Natural killer cell (primary cell): Measurements from ENCODE around the gene MARCO. TPM values are rescaled to one million over a fixed set of nuclear protein-coding genes. Genes with fewer than 3 reads are reported as not detected.

Source experiments
- ATAC-seq, 3 donors: fragments of 150-1000 bp in 2 of 3; fragments of 200-7000 bp in 1 of 3; cut with Tn5 transposase; 1 replicate in 1 of 3; 2 replicates in 2 of 3; pipeline ENCODE4 v1.10.0; 2021; ENCODE audit warnings: mild to moderate bottlenecking in 2 of 3, moderate library complexity in 2 of 3
- DNase-seq, 2 donors: peaks; one replicate each; pipeline versions ENCODE4 v3.0.0 to v3.0.0-alpha.2; 2013 to 2021; ENCODE audit warnings: mixed read lengths in 1 of 2
- H3K27ac ChIP-seq: one replicate; pipeline ENCODE4 v1.5.1; 2013; ENCODE audit warnings: mild to moderate bottlenecking, low read length
- H3K27me3 ChIP-seq: one replicate; pipeline ENCODE4 v1.6.1; 2013; ENCODE audit warnings: low read length; ENCODE audit not compliant: control insufficient read depth, insufficient read depth
- H3K36me3 ChIP-seq: one replicate; pipeline ENCODE4 v1.6.1; 2013; ENCODE audit warnings: low read length; ENCODE audit not compliant: control insufficient read depth, insufficient read depth
- H3K4me1 ChIP-seq: one replicate; pipeline ENCODE4 v1.6.1; 2013; ENCODE audit warnings: low read length; ENCODE audit not compliant: control insufficient read depth, insufficient read depth
- H3K4me3 ChIP-seq: one replicate; pipeline ENCODE4 v1.5.1; 2013; ENCODE audit warnings: low read length
- H3K9me3 ChIP-seq: one replicate; pipeline ENCODE4 v1.6.1; 2013; ENCODE audit warnings: low read length; ENCODE audit not compliant: control insufficient read depth, insufficient read depth
- H3K27ac Mint-ChIP-seq, 2 donors: one replicate each; pipeline ENCODE4 v1.8.0; 2022; ENCODE audit warnings: mild to moderate bottlenecking in 2 of 2, mixed read lengths in 2 of 2, moderate library complexity in 1 of 2
- H3K27me3 Mint-ChIP-seq, 2 donors: one replicate each; pipeline ENCODE4 v1.8.0; 2022; ENCODE audit warnings: low read depth in 2 of 2, mixed read lengths in 2 of 2
- H3K36me3 Mint-ChIP-seq: one replicate; pipeline ENCODE4 v1.8.0; 2022; ENCODE audit warnings: mixed read lengths
- H3K4me1 Mint-ChIP-seq, 2 donors: one replicate each; pipeline ENCODE4 v1.8.0; 2022; ENCODE audit warnings: mixed read lengths in 2 of 2
- H3K4me3 Mint-ChIP-seq: one replicate; pipeline ENCODE4 v1.8.0; 2022; ENCODE audit warnings: mild to moderate bottlenecking, moderate library complexity, mixed read lengths
- H3K9me3 Mint-ChIP-seq, 2 donors: one replicate each; pipeline ENCODE4 v1.8.0; 2022; ENCODE audit warnings: mixed read lengths in 2 of 2
- WGBS: methylation state at CpG from one replicate; pipeline ENCODE4 v1.1.7; 2013; ENCODE audit warnings: missing lambda C conversion rate; ENCODE audit not compliant: insufficient coverage; 5-methylcytosine and 5-hydroxymethylcytosine counted together
- intact Hi-C: fragments of 100-400 bp; cut with micrococcal nuclease; formaldehyde crosslinking; loops from one replicate; pipeline ENCODE4 v1.14.2; 2022
- total RNA-seq, 4 donors: library from RNA; stranded (reverse); fragments of 120-200 nt in 1 of 4; gene quantifications; one replicate each; pipeline versions ENCODE4 v1.2.3 to v1.2.4, GENCODE V29; 2013 to 2022
- TF ChIP-seq, protein P1 (sequence below): fragments of 200-600 bp; IDR thresholded peaks from one replicate; pipeline ENCODE4 v1.8.0; 2022; ENCODE audit warnings: antibody characterized with exemption

Gene MARCO
- total RNA-seq, 3 donors from 2014 or later (not counting 1 experiment from before 2014, with no cell fraction given): 0.38 to 0.75 TPM; not detected in 1

GRCh38 chr2:118970396-118971135, 28.6 kb downstream of the MARCO start:
- Histone ChIP-seq H3K4me1 (peaks cover 25% of the 10 kb centered on the region), H3K4me3 (no peak overlapping the region), H3K9me3 (no peaks in the 10 kb centered on the region), H3K36me3 (no peaks in the 10 kb centered on the region), H3K27me3 (no peaks in the 10 kb centered on the region), H3K27ac (peak overlapping the region; percentile 43)
- DNase-seq: no peak
- Mint-ChIP-seq H3K9me3 (no peaks in the 10 kb centered on the region), H3K36me3 (no peaks in the 10 kb centered on the region), H3K27ac (no peak overlapping the region), H3K4me3 (no peak overlapping the region), H3K4me1 (no peaks in the 10 kb centered on the region), H3K27me3 (peaks cover 13 to 27% of the 10 kb centered on the region in 2 donors)
- intact Hi-C loops: no loop called here
- peak in 2 of 3 donors; percentile 19 to 26 for ATAC-seq
- WGBS: 54% methylated on average over 10 of the region's 10 CpGs
- TF ChIP-seq, protein P1, sequence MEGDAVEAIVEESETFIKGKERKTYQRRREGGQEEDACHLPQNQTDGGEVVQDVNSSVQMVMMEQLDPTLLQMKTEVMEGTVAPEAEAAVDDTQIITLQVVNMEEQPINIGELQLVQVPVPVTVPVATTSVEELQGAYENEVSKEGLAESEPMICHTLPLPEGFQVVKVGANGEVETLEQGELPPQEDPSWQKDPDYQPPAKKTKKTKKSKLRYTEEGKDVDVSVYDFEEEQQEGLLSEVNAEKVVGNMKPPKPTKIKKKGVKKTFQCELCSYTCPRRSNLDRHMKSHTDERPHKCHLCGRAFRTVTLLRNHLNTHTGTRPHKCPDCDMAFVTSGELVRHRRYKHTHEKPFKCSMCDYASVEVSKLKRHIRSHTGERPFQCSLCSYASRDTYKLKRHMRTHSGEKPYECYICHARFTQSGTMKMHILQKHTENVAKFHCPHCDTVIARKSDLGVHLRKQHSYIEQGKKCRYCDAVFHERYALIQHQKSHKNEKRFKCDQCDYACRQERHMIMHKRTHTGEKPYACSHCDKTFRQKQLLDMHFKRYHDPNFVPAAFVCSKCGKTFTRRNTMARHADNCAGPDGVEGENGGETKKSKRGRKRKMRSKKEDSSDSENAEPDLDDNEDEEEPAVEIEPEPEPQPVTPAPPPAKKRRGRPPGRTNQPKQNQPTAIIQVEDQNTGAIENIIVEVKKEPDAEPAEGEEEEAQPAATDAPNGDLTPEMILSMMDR: no peak

DNA sequence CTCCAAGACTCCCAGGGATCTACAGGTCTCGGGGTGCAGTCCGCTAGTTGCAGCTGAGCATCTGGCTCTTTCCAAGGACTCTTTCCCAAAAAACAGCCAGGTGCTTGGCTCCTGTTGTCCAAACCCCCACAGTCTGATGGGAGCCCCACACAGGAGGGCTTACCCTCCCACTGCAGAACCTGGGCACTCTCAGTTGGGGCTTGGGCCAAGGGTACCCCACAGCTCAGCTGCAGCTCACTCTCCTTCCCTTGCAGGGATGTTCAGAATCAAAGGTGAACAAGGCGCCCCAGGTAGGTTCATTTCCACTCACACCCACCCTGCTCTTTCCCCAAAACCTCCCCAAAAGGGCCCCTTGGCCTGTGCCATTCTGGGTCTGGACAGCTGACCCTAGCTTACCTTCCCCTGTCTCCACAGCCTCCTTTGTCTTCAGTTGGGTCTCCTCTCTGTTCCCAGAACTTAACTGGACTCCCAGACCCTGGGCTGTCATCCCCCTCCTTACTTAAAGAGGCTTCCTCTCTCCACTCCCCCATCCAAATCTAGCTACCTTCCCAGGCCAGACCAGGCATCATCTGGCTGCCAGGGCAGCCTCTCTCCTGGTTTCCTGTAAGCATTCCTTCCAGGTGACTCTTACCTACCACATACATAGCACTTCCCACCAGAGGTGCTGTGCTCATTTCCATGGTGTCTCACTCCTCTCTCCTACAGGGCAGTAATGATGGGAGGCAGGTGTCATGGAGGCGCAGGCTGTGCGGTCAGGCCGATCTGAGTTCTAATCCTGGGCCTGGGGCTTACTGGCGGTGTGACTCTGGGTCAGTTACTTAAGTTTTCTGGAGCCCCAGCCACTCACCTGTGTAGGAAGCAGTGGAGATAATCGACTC, 29.5 kb downstream of the MARCO start:
- no peaks in the 10 kb centered on the region for H3K9me3 ChIP-seq
- H3K27me3 Mint-ChIP-seq: peaks cover 12 to 23% of the 10 kb centered on the region in 2 donors
- no peaks in the 10 kb centered on the region for H3K36me3 Mint-ChIP-seq
- H3K36me3 ChIP-seq: no peaks in the 10 kb centered on the region
- H3K9me3 Mint-ChIP-seq: no peaks in the 10 kb centered on the region
- TF ChIP-seq, protein P1: no peak
- peak overlapping the region; percentile 43 for H3K27ac ChIP-seq
- peaks cover 25% of the 10 kb centered on the region for H3K4me1 ChIP-seq
- no peaks in the 10 kb centered on the region for H3K27me3 ChIP-seq
- WGBS: 90% methylated on average over 8 of the region's 8 CpGs
- H3K4me3 Mint-ChIP-seq: no peak overlapping the region
- intact Hi-C loops: no loop called here
- no peak for DNase-seq
- no peak for ATAC-seq
- H3K27ac Mint-ChIP-seq: no peak overlapping the region
- no peak overlapping the region for H3K4me3 ChIP-seq
- H3K4me1 Mint-ChIP-seq: no peaks in the 10 kb centered on the region

DNA sequence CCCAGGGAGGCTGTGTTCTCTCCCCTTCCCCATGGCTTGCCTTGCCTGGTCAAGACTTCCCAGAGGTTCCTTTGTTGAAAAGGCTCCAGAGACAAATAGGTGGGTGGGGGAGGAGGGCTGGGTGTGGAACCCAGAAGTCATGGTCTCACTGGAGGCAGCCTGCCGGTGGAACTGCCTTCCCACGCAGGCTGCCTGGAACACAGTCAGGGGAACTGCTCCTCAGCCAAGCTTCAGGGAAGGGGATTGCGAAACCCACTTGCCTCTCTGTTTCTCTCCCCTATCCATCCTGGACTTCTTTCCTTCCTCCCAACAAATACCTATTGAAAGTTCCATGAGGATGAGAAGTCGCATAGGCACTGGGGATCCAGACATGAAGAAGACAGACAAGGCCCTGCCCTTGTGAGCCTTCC, 31.6 kb downstream of the MARCO start:
- no peak for DNase-seq
- Mint-ChIP-seq H3K27me3 (peaks cover 7 to 12% of the 10 kb centered on the region in 2 donors), H3K36me3 (no peaks in the 10 kb centered on the region), H3K4me3 (no peak overlapping the region), H3K4me1 (no peaks in the 10 kb centered on the region), H3K9me3 (no peaks in the 10 kb centered on the region), H3K27ac (no peak overlapping the region)
- H3K27ac ChIP-seq: no peak overlapping the region
- peaks cover 25% of the 10 kb centered on the region for H3K4me1 ChIP-seq
- TF ChIP-seq, protein P1: no peak
- no peaks in the 10 kb centered on the region for H3K36me3 ChIP-seq
- no peaks in the 10 kb centered on the region for H3K27me3 ChIP-seq
- no peak overlapping the region for H3K4me3 ChIP-seq
- no peak for ATAC-seq
- no peaks in the 10 kb centered on the region for H3K9me3 ChIP-seq
- 75% methylated on average over 4 of the region's 4 CpGs for WGBS
- intact Hi-C loops: no loop called here
